ENCODE results near the gene SPTBN4.

The SPTBN4 gene

GRCh38 chr19:40506099-40506498, 39.3 kb downstream of the SPTBN4 start:
- no peak for DNase-seq (ENCODE audit: low read depth)
- no peak overlapping the region for H3K4me3 ChIP-seq (ENCODE audit: low read depth, low read length)
- TF ChIP-seq CTCF (IDR thresholded peaks at IDR 0.05; ENCODE audit: control insufficient read depth, extremely low read depth, insufficient read depth) = no peak

- DNase-seq (ENCODE audit: low read depth) = no peak
- H3K4me3 ChIP-seq (ENCODE audit: low read depth, low read length) = no peak overlapping the region
- no peak for TF ChIP-seq CTCF (IDR thresholded peaks at IDR 0.05; ENCODE audit: control insufficient read depth, extremely low read depth, insufficient read depth)
These were observed 41.1 kb downstream of the SPTBN4 start for GRCh38 chr19:40507892-40508291.

- no peak for TF ChIP-seq CTCF (IDR thresholded peaks at IDR 0.05; ENCODE audit: control insufficient read depth, extremely low read depth, insufficient read depth)
- DNase-seq (ENCODE audit: low read depth) = no peak
- H3K4me3 ChIP-seq (ENCODE audit: low read depth, low read length) = no peak overlapping the region
These were observed 42.0 kb downstream of the SPTBN4 start for GRCh38 chr19:40508739-40509260.

GRCh38 chr19:40510526-40511115, 43.8 kb downstream of the SPTBN4 start:
- no peak for DNase-seq (ENCODE audit: low read depth)

GRCh38 chr19:40511487-40511886, 44.7 kb downstream of the SPTBN4 start:
- TF ChIP-seq CTCF (IDR thresholded peaks at IDR 0.05; ENCODE audit: control insufficient read depth, extremely low read depth, insufficient read depth) = no peak
- H3K4me3 ChIP-seq (ENCODE audit: low read depth, low read length) = no peak overlapping the region
- DNase-seq (ENCODE audit: low read depth) = no peak

More at GRCh38 chr19:40510526-40511115, 43.8 kb downstream of the SPTBN4 start:
- no peak overlapping the region for H3K4me3 ChIP-seq (ENCODE audit: low read depth, low read length)
- TF ChIP-seq CTCF (IDR thresholded peaks at IDR 0.05; ENCODE audit: control insufficient read depth, extremely low read depth, insufficient read depth) = no peak

GRCh38 chr19:40512110-40512472, 45.3 kb downstream of the SPTBN4 start:
- H3K4me3 ChIP-seq (ENCODE audit: low read depth, low read length) = no peak overlapping the region
- TF ChIP-seq CTCF (IDR thresholded peaks at IDR 0.05; ENCODE audit: control insufficient read depth, extremely low read depth, insufficient read depth) = no peak
- DNase-seq (ENCODE audit: low read depth) = no peak
